GOT3 (cell line): ENCODE results near the gene GJB5.

Source experiments
- DNase-seq: peaks from one replicate; lab custom pipeline; 2025; ENCODE audit warnings: mixed read lengths; lab: John Stamatoyannopoulos, UW

Gene GJB5

GRCh38 chr1:34794790-34795180, 39.9 kb downstream of the GJB5 start:
- no peak for DNase-seq

DNA sequence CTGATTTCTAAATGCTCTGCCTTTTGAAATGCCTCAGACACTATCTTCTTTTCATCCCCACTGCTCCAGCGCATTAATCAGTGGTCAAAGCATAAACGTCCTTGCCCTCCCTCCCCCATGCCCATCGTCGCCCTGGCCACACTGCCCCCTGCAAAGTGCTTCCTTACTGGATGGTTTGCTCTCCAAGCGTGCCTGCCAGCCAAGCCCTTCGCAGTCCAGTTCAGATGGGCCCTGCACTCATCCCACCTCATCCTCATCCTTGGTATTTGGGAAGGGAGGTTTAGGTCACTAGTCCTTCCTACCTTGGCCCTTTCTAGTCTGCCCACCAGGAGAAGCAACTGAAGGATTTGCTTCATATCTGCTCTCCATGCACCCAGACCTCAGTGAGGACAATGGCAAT, 41.1 kb downstream of the GJB5 start:
- no peak for DNase-seq

- no peak for DNase-seq
Observed at GRCh38 chr1:34796990-34797389, 42.1 kb downstream of the GJB5 start.

- no peak for DNase-seq
Observed at GRCh38 chr1:34800214-34800613, 45.4 kb downstream of the GJB5 start.

DNA sequence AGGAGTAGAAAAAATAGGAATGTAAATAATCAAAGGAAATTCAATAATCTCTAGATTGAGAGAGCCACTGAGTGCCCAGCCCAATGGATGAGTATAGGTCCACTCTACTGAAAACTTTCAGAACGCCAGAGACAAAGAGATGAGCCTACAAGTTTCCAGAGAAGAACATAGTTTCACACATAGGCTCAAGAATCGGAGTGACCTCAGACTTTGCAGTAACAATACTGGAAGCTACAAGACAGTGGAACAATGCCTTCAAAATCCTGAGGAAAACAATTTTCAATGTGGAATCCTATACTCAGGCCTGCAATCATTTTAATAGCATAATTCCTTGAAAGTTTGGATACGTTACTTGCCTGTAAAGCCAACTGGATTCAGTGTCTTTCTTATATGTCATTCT, 48.9 kb downstream of the GJB5 start:
- no peak for DNase-seq

DNA sequence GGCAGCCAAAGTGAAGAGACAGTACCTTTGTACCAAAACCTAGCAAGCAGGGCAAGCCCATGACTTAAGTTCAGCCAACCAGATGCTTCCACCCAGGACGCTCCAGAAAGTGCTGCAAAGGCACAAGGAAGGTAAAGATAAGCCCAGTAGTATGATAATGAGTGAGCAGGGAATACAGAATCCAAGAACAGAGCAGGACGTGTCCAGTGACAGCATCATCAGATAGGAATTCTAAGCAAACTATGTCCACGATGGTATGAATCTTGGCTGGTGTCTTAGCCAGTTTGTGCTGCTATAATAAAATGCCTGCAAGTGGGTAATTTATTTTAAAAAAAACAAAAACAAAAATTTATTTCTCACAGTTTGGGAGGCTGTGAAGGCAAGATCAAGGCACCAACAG, 51.5 kb downstream of the GJB5 start:
- DNase-seq: no peak
